HG03575 (cell line): ENCODE results near the gene PRSS35.
"Not testable (repeated sequence)": the region's sequence is repeated elsewhere in the genome, so short reads cannot be mapped to it uniquely, and the experiment has no call there.

ENCODE experiments used
- ATAC-seq: cut with Tn5 transposase; IDR thresholded peaks from one replicate; pipeline ENCODE4 v1.9.1; 2021; ENCODE audit not compliant: unreplicated experiment, insufficient number of reproducible peaks, low FRiP score; ENCODE audit errors: extremely low read depth

Gene PRSS35

GRCh38 chr6:83511266-83511665 is 1.1 kb upstream of the PRSS35 start:
- no peak for ATAC-seq

- ATAC-seq, result no peak
Observed at GRCh38 chr6:83514466-83514865, 2.1 kb downstream of the PRSS35 start.

- no peak for ATAC-seq
Observed at GRCh38 chr6:83514866-83515466, 2.6 kb downstream of the PRSS35 start.

- ATAC-seq, result no peak
Observed at GRCh38 chr6:83517500-83517899, 5.2 kb downstream of the PRSS35 start.

GRCh38 chr6:83518816-83519480 is 6.6 kb downstream of the PRSS35 start:
- ATAC-seq, result no peak

DNA sequence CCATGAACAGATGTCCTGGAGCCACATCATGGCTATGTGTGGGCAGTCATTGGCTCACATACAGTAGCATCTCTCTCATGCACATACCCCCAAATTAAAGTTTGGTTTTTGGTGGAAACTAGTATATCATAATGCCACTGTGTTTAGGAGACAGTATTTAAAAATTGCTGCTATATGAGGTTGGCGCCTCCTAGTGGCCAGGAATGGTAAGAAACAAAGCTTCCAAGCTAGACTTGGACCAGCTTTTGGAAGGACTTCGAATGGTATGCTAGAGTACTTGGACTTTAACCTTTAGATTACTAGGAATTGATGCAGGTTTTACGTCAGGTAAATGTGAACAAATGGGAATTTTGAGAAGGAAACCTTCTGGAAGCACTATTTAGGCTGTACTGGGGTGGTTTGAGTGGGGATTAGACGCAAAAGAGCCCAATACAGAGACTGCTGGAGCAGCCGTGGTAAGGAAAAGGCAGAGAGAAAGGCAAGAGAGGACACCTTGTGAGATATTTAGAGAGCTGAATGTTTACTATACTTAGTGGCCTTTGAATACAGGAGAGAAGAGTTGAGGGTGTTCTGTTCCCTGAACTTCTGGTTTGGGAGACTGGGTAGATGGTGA is 23.8 kb downstream of the PRSS35 start:
- ATAC-seq, result no peak

DNA sequence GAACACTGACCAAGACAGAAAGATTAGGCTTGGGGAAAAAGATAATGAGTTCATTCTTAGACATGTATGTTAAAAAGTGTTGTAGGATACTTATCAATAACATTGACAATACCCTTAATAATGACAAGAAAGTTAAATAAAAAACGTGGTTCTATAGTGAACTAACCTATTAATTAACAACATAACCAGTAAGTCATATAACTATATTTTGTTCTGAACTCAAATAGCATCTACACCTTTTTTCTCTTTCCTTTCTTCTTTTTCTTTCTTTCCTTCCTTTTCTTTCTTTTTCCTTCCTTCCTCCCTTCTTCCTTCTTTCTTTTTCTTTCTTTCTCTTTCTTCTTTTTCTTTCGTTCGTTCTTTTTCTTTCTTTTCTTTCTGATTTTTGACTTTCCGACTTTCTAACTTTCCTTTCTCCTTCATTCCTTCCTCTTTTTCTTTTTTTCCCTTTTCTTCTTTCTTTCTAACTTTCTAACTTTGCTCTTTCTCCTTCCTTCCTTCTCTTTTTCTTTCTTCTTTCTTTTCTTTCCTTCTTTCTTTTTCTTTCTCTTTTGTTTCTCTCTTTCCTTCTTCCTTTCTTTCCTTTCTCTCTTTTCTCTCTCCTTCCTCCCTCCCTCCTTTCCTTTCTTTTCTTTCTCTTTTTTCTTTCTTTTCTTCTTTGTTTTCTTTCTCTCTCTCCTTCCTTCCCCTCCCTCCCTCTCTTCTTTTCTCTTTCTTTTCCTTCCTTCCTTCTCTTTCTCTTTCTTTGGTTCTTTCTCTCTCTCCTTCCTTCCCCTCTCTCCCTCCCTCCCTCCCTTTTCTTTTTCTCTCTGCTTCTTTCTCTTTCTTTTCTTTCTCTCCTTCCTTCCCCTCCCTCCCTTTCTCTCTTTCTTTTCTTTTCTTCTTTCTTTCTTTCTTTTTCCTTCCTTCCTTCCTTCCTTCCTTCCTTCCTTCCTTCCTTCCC is 24.6 kb downstream of the PRSS35 start:
- ATAC-seq, result no peak

GRCh38 chr6:83539678-83540077 is 27.3 kb downstream of the PRSS35 start:
- no peak for ATAC-seq

DNA sequence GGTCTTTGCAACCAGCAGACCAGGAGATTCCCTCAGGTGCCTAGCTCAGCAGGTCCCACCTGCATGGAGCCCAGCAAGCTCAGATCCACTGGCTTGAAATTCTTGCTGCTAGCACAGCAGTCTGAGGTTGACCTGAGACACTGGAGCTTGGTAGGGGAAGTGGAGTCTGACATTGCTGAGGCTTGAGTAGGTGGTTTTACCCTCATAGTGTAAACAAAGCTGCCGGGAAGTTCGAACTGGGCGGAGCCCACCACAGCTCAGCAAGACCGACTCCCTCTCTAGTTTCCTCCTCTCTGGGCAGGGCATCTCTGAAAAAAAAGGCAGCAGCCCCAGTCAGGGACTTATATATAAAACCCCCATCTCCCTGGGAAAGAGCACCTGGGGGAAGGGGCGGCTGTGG is 34.3 kb downstream of the PRSS35 start:
- ATAC-seq, result no peak

GRCh38 chr6:83550482-83550881 is 38.1 kb downstream of the PRSS35 start:
- not testable (repeated sequence) for ATAC-seq

GRCh38 chr6:83551748-83552147 is 39.4 kb downstream of the PRSS35 start:
- ATAC-seq, result not testable (repeated sequence)

DNA sequence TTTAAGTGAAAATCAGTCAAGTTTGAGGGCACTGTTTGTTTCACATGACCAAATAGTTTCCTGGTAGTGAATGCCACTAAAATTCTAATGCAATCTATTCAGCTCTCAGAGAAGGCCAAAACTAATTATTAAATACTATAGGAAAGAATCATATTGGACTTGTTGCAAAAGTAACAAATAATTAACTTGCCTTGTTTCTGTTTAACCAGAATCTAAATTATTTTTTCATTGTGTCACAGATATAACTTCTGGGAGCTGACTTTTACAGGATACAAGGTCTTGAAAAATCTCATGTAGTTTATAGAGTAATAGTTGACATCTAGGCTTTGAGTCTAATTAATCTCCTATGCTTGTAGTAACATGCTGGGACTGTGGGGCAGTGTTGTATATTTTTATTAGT is 44.5 kb downstream of the PRSS35 start:
- ATAC-seq, result no peak

DNA sequence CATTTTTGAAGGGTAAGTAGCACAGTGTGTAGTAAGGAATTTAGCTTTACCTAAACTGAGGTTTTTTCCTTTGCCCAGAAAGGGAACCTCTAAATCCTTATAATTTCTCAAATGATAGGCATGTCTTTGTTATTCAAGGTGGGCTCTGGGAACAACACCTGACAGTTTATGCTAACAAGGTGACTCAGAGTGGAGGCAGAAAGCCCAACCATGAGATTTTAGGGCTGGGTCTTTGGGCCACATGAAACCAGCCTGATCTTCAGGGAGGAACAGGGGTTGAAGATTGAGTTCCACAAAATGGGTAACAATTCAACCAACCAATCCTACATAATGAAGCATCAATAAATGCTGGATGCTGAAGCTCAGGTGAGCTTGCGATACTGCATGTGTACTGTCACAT is 46.6 kb downstream of the PRSS35 start:
- ATAC-seq, result no peak

- not testable (repeated sequence) for ATAC-seq
Observed at GRCh38 chr6:83571663-83572185, 59.4 kb downstream of the PRSS35 start.

GRCh38 chr6:83574783-83575182 is 62.4 kb downstream of the PRSS35 start:
- no peak for ATAC-seq
